Colonic mucosa (tissue), 4 donors: ENCODE results near the gene TMEM179. TPM values are rescaled to one million over a fixed set of nuclear protein-coding genes. Genes with fewer than 3 reads are reported as not detected.
"Not testable (repeated sequence)": the region's sequence is repeated elsewhere in the genome, so short reads cannot be mapped to it uniquely, and the experiment has no call there.

Experiments
- DNase-seq: peaks from one replicate; pipeline ENCODE4 v3.0.0-alpha.2; 2020
- H3K27ac ChIP-seq: fragments of 200-600 bp; one replicate; pipeline ENCODE4 v1.8.0; 2021
- H3K27me3 ChIP-seq: fragments of 200-600 bp; one replicate; pipeline ENCODE4 v1.8.0; 2021
- H3K36me3 ChIP-seq: fragments of 200-600 bp; one replicate; pipeline ENCODE4 v1.8.0; 2021
- H3K4me1 ChIP-seq: fragments of 200-600 bp; one replicate; pipeline ENCODE4 v1.8.0; 2021; ENCODE audit warnings: mild to moderate bottlenecking
- H3K4me3 ChIP-seq: fragments of 200-600 bp; one replicate; pipeline ENCODE4 v1.8.0; 2021
- H3K9ac ChIP-seq, 2 donors: one replicate each; pipeline ENCODE4 v1.7.0; 2013; ENCODE audit warnings: control low read depth in 2 of 2, low read depth in 2 of 2, low read length in 2 of 2
- H3K9me3 ChIP-seq: fragments of 200-600 bp; one replicate; pipeline ENCODE4 v1.8.0; 2021
- intact Hi-C: fragments of 100-400 bp; cut with DNase I; formaldehyde crosslinking; loops from one replicate; pipeline ENCODE4 v1.14.1; 2022
- total RNA-seq, 2 donors: library from RNA; stranded (reverse); fragmentation: NEBNext Ultra II Directional in 1 of 2; extraction: Animal tissue kit (Norgen Biotek cat#: 25700) in 1 of 2; gene quantifications; one replicate each; pipeline ENCODE4 v1.2.1, GENCODE V29; 2021
- TF ChIP-seq, protein P1 (sequence below): fragments of 200-600 bp; IDR thresholded peaks from one replicate; pipeline ENCODE4 v1.8.0; 2022; ENCODE audit warnings: antibody characterized with exemption, mild to moderate bottlenecking
- donor health status: healthy.
- donor health status: DM: no; HTN: no; CAD: no.
- donor health status: DM: no; HTN: no; CAD: no.

TMEM179 gene
- total RNA-seq, 2 donors from 2014 or later, result 0.69 TPM; not detected in 1

DNA sequence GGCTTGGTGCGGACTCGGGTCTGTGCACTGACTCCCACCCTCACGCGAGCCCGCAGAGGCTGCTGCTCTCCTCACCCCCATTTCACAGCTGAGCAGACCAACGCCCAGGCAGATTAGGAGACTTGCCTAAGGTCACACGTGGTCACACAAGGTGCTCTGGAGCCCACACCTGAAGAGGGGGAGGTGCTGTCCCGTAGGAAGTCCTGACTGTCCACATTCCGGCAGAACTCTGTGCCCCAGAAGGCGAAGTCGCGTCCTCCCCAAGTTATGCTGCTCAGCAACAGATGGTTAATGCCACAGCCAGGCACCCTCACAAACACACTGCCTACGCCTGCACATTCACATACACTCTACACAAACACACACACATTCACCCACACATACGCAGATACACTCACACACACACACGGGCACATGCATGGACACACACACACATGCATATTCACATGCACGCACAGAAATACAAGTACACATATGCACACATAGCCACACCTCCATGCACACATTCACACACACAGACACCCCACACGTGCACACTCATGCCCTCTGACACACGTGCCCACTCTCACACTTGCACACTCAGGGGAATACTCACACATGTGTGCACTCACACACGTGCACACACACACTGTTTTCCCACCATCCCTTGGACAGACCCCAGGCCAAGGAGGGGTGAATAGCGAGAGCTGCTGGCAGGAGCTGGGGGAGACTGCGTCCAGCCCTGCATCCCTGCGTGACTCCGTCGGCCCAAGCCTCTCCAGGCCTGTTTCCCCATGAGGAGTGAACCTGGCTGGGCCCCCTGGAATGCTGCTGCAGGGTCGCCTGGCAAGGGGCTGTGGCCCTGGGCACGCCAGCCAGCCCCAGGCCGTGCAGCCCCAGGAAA lies 20.9 kb downstream of the TMEM179 start:
- H3K36me3 ChIP-seq, result no peaks in the 10 kb centered on the region
- TF ChIP-seq, protein P1, sequence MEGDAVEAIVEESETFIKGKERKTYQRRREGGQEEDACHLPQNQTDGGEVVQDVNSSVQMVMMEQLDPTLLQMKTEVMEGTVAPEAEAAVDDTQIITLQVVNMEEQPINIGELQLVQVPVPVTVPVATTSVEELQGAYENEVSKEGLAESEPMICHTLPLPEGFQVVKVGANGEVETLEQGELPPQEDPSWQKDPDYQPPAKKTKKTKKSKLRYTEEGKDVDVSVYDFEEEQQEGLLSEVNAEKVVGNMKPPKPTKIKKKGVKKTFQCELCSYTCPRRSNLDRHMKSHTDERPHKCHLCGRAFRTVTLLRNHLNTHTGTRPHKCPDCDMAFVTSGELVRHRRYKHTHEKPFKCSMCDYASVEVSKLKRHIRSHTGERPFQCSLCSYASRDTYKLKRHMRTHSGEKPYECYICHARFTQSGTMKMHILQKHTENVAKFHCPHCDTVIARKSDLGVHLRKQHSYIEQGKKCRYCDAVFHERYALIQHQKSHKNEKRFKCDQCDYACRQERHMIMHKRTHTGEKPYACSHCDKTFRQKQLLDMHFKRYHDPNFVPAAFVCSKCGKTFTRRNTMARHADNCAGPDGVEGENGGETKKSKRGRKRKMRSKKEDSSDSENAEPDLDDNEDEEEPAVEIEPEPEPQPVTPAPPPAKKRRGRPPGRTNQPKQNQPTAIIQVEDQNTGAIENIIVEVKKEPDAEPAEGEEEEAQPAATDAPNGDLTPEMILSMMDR, result no peak
- no peak overlapping the region for H3K27ac ChIP-seq
- intact Hi-C loops, result no loop called here
- no peak for DNase-seq
- H3K9me3 ChIP-seq, result no peaks in the 10 kb centered on the region
- H3K27me3 ChIP-seq, result no peaks in the 10 kb centered on the region
- no peak overlapping the region for H3K9ac ChIP-seq
- H3K4me1 ChIP-seq, result no peaks in the 10 kb centered on the region
- no peak overlapping the region for H3K4me3 ChIP-seq

DNA sequence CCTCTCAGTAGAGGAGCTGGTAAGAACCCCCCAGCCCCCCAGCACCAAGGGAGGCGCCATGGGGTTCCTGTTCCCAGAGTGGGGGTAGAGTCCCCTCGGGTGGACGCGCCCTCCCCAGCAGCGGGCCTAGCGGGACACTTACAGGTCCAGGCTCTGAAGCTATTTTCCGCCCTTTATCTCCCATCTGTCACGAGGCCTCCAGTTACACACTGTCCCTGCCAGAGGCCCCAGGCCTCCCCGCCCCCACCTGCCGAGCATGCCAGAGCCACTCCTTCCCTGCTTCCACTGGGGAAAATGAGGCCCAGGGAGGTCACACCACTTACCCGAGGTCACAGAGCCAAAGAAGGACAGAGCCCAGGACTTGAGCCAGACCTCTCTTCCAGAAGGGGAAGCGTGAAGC lies 21.9 kb downstream of the TMEM179 start:
- H3K27me3 ChIP-seq, result no peaks in the 10 kb centered on the region
- DNase-seq, result no peak
- no peak overlapping the region for H3K27ac ChIP-seq

DNA sequence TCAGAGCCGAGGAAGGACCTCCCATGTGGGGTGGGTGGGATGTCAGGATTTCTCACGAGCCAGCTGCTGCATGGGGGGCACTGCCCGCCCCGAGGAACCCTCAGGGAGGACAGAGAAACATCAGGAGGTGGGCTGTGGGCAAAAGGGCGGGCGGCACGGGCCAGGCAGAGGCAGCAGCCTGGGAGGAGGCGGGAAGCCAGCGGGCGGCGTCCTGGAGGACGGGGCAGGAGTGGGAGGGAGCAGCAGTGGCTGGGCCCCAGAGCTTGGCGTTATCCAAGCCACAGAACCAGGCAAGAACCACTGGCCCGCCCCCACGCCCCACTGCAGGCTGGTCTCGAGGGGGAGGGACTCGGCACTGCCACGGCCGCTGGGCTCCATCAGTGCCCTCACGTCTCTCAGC lies 22.6 kb downstream of the TMEM179 start:
- H3K36me3 ChIP-seq, result no peaks in the 10 kb centered on the region
- no peak overlapping the region for H3K9ac ChIP-seq
- H3K4me1 ChIP-seq, result peaks cover 6% of the 10 kb centered on the region
- TF ChIP-seq, protein P1, result no peak
- intact Hi-C loops, result no loop called here
- no peaks in the 10 kb centered on the region for H3K27me3 ChIP-seq
- no peaks in the 10 kb centered on the region for H3K9me3 ChIP-seq
- H3K27ac ChIP-seq, result no peak overlapping the region
- DNase-seq, result no peak
- H3K4me3 ChIP-seq, result no peak overlapping the region

More for the DNA sequence above, 21.9 kb downstream of the TMEM179 start:
- intact Hi-C loops, result no loop called here
- TF ChIP-seq, protein P1, result no peak
- no peaks in the 10 kb centered on the region for H3K36me3 ChIP-seq
- H3K9me3 ChIP-seq, result no peaks in the 10 kb centered on the region
- no peak overlapping the region for H3K4me3 ChIP-seq
- H3K9ac ChIP-seq, result no peak overlapping the region
- peaks cover 2% of the 10 kb centered on the region for H3K4me1 ChIP-seq

DNA sequence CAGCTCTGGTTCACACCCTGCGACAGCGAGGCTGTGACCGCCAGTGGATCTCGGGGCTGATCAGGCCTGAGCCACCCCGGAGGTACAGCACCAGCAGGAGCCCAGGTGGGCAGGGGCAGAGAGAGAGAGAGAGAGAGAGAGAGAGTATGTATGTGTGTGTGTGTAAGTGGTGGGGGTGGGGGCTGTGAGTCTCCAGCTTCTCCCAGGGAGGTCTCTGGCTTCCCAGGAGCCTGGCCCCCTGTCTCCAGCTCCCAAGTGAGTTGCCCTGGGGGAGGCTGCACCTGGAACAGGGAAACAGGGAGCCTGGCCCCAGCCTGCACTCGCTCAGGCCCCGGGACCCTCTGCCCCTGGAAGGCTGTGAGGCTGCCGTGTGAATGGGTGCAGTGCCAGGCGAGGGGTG lies 23.1 kb downstream of the TMEM179 start:
- H3K4me1 ChIP-seq, result peaks cover 6% of the 10 kb centered on the region
- DNase-seq, result no peak
- H3K9ac ChIP-seq, result no peak overlapping the region
- TF ChIP-seq, protein P1, result no peak
- intact Hi-C loops, result no loop called here
- no peak overlapping the region for H3K4me3 ChIP-seq
- H3K27me3 ChIP-seq, result no peaks in the 10 kb centered on the region
- H3K27ac ChIP-seq, result no peak overlapping the region
- H3K9me3 ChIP-seq, result no peaks in the 10 kb centered on the region
- no peaks in the 10 kb centered on the region for H3K36me3 ChIP-seq

DNA sequence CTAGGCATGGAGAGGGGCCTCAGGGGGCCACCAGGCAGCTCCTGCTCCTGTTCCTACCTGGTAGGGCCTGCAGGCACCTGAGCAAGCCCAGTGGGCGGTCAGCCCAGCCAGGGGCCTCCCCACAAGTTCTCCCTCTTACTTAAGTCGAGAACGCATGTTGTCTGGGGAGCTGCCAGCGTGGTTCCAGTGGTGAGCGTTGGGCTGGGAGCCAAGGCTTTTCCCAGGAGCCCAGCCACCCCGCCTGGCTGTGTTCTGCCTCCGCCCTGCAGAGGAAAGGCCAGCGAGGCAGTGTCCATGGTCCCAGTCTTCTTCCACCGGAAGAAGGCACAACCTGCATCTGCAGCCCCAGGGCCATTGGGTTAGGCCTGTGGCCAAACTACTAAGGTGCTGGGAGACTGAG lies 23.6 kb downstream of the TMEM179 start:
- no peaks in the 10 kb centered on the region for H3K36me3 ChIP-seq
- H3K9me3 ChIP-seq, result no peaks in the 10 kb centered on the region
- no peak overlapping the region for H3K4me3 ChIP-seq
- peaks cover 6% of the 10 kb centered on the region for H3K4me1 ChIP-seq
- TF ChIP-seq, protein P1, result no peak
- no peak overlapping the region for H3K27ac ChIP-seq
- no peak overlapping the region for H3K9ac ChIP-seq
- intact Hi-C loops, result no loop called here
- no peak for DNase-seq
- H3K27me3 ChIP-seq, result no peaks in the 10 kb centered on the region

DNA sequence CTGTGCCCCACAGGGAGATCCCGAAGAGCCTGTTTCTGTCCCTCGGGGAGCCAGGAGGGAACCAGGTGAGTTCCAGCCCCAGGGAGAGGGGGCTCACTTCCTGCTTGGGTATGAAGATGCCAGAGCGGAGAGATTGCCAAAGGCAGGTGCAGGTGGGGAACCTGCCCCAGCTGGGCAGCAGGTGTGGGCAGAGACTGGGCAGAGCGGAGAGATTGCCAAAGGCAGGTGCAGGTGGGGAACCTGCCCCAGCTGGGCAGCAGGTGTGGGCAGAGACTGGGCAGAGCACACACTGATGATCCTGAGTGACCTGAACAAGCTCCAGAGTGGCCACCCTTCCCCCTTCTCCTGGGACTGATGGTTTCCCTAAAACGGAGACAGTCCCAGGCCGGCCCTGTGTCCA lies 24.6 kb downstream of the TMEM179 start:
- H3K27ac ChIP-seq, H3K36me3 ChIP-seq, H3K4me1 ChIP-seq, DNase-seq, H3K27me3 ChIP-seq, H3K4me3 ChIP-seq, H3K9me3 ChIP-seq, H3K9ac ChIP-seq, intact Hi-C loops: not testable (repeated sequence)
